Kidney (tissue), 14 donors: ENCODE data around the gene STON1. TPM values are rescaled to one million over a fixed set of nuclear protein-coding genes. Genes with fewer than 3 reads are reported as not detected.

ENCODE experiments used
- DNase-seq, 5 donors: peaks; one replicate each; pipeline ENCODE4 v3.0.0-alpha.2; 2013 to 2020
- FAIRE-seq: peaks from 2 replicates; lab custom pipeline; 2012; peaks lifted over from hg19 to GRCh38; lab: Jason Lieb, UNC
- H3K27ac ChIP-seq, 2 donors: one replicate each; pipeline ENCODE4 v1.7.0; 2013; ENCODE audit warnings: low read depth in 2 of 2, low read length in 2 of 2, inconsistent platforms in 1 of 2
- H3K27me3 ChIP-seq: one replicate; pipeline ENCODE4 v1.7.1; 2013; ENCODE audit warnings: low read length, inconsistent platforms; ENCODE audit not compliant: control insufficient read depth, insufficient read depth
- H3K36me3 ChIP-seq, 3 donors: one replicate each; pipeline versions ENCODE4 v1.7.0 to v1.7.1; 2013; ENCODE audit warnings: low read length in 3 of 3, control low read depth in 1 of 3, inconsistent platforms in 1 of 3; ENCODE audit not compliant: insufficient read depth in 3 of 3, control insufficient read depth in 2 of 3
- H3K4me1 ChIP-seq, 3 donors: one replicate each; pipeline versions ENCODE4 v1.7.0 to v1.7.1; 2013; ENCODE audit warnings: low read length in 3 of 3, inconsistent platforms in 1 of 3, low read depth in 1 of 3; ENCODE audit not compliant: control insufficient read depth in 2 of 3, insufficient read depth in 2 of 3
- H3K4me3 ChIP-seq, 3 donors: one replicate each; pipeline versions ENCODE4 v1.7.0 to v1.8.1; 2013; ENCODE audit warnings: low read length in 3 of 3, control low read depth in 1 of 3, inconsistent platforms in 1 of 3
- H3K9ac ChIP-seq, 3 donors: one replicate each; pipeline versions ENCODE4 v1.7.0 to v1.7.1; 2013; ENCODE audit warnings: low read length in 3 of 3, control low read depth in 1 of 3, inconsistent platforms in 1 of 3
- H3K9me3 ChIP-seq, 3 donors: one replicate each; pipeline versions ENCODE4 v1.7.0 to v1.7.1; 2013; ENCODE audit warnings: low read length in 3 of 3, control low read depth in 1 of 3, inconsistent platforms in 1 of 3; ENCODE audit not compliant: control insufficient read depth in 2 of 3, insufficient read depth in 1 of 3
- intact Hi-C: fragments of 100-400 bp; cut with DNase I; formaldehyde crosslinking; loops from one replicate; pipeline ENCODE4 v1.11.1; 2022
- polyA plus RNA-seq: library from polyadenylated mRNA; stranded (reverse); fragments of 350-450 nt; fragmentation: Illumina TruSeq; extraction: RNeasy Lipid Tissue Mini Kit (QIAGEN cat#74804); gene quantifications from one replicate; pipeline ENCODE4 v1.2.3, GENCODE V29; 2014; ENCODE audit warnings: low read depth, low replicate concordance; ENCODE audit not compliant: insufficient read depth
- total RNA-seq: library from RNA; stranded (reverse); fragmentation: NEBNext Ultra II Directional; extraction: Animal tissue kit (Norgen Biotek cat#: 25700); gene quantifications from one replicate; pipeline ENCODE4 v1.2.1, GENCODE V29; 2021
- TF ChIP-seq, protein P1 (sequence below): IDR thresholded peaks from 3 replicates; pipeline ENCODE4 v1.5.1; 2012; ENCODE audit warnings: mild to moderate bottlenecking, moderate library complexity, borderline replicate concordance; ENCODE audit not compliant: insufficient read depth; ENCODE audit errors: extremely low read depth
- donor health status: control.
- donor health status: control.
- donor health status: control.
- donor health status: control.
- donor health status: control.
- donor health status: DM: yes; HTN: yes; CAD: no.
- donor health status: Normal renal cell carcinoma (clear cell type).

The STON1 gene
- total and polyA plus RNA-seq, 2 donors from 2014 or later, result 5.8 to 15.7 TPM

DNA sequence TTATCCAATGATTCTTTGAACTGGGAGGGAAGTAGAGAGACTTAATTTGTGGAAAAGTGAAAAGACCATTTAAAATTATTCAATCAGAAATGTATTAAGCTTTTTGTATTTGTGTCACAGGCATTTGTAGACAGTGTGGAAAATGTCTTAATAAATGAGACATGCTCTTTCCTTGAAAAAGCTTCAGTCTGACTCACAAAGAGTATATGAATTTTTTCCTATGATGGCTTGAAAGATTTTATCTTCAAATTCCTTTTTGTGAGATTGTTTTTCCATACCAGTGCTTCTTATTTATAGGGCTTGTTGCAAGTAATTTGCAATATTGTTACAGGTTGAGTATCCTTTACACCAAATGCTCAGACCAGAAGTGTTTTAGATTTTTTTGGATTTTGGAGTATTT is 39.5 kb downstream of the STON1 start:
- H3K4me3 ChIP-seq, result no peak overlapping the region
- FAIRE-seq, result no peak
- H3K4me1 ChIP-seq, result peaks cover 7 to 14% (median 9%) of the 10 kb centered on the region in 3 donors
- no peaks in the 10 kb centered on the region for H3K9me3 ChIP-seq
- TF ChIP-seq, protein P1, sequence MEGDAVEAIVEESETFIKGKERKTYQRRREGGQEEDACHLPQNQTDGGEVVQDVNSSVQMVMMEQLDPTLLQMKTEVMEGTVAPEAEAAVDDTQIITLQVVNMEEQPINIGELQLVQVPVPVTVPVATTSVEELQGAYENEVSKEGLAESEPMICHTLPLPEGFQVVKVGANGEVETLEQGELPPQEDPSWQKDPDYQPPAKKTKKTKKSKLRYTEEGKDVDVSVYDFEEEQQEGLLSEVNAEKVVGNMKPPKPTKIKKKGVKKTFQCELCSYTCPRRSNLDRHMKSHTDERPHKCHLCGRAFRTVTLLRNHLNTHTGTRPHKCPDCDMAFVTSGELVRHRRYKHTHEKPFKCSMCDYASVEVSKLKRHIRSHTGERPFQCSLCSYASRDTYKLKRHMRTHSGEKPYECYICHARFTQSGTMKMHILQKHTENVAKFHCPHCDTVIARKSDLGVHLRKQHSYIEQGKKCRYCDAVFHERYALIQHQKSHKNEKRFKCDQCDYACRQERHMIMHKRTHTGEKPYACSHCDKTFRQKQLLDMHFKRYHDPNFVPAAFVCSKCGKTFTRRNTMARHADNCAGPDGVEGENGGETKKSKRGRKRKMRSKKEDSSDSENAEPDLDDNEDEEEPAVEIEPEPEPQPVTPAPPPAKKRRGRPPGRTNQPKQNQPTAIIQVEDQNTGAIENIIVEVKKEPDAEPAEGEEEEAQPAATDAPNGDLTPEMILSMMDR, result no peak
- H3K27me3 ChIP-seq, result no peaks in the 10 kb centered on the region
- no peaks in the 10 kb centered on the region for H3K36me3 ChIP-seq
- H3K27ac ChIP-seq, result no peak overlapping the region
- intact Hi-C loops, result no loop called here
- no peak overlapping the region for H3K9ac ChIP-seq
- DNase-seq, result no peak

DNA sequence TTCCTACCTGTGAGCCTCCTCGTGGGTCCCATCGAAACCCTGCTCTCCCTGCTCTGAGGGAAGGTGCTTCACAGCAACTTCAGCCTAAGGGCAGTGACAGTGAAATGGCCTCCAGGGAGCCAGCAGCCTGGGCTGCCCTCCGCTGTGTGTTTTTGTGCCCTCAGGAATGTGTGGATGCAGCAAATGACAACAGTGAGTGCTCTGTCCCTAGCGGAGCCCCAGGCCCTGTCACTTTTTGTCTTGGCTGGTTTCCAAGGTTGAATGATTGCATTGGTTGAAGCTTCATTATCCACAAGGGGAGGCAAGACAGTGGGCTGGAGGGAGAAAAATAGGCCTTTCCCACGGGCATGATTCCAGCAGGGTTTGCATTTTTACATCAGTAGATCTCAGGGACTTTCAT is 42.9 kb downstream of the STON1 start:
- no peak overlapping the region for H3K27ac ChIP-seq
- no peaks in the 10 kb centered on the region for H3K27me3 ChIP-seq
- no peaks in the 10 kb centered on the region for H3K36me3 ChIP-seq
- TF ChIP-seq, protein P1, result no peak
- H3K4me3 ChIP-seq, result no peak overlapping the region
- no peaks in the 10 kb centered on the region for H3K9me3 ChIP-seq
- DNase-seq, result peak in 3 of 5 donors; percentile 28 to 73 (median 37)
- H3K4me1 ChIP-seq, result peaks cover 3 to 10% (median 6%) of the 10 kb centered on the region in 3 donors
- no peak for FAIRE-seq
- intact Hi-C loops, result no loop called here
- no peak overlapping the region for H3K9ac ChIP-seq

DNA sequence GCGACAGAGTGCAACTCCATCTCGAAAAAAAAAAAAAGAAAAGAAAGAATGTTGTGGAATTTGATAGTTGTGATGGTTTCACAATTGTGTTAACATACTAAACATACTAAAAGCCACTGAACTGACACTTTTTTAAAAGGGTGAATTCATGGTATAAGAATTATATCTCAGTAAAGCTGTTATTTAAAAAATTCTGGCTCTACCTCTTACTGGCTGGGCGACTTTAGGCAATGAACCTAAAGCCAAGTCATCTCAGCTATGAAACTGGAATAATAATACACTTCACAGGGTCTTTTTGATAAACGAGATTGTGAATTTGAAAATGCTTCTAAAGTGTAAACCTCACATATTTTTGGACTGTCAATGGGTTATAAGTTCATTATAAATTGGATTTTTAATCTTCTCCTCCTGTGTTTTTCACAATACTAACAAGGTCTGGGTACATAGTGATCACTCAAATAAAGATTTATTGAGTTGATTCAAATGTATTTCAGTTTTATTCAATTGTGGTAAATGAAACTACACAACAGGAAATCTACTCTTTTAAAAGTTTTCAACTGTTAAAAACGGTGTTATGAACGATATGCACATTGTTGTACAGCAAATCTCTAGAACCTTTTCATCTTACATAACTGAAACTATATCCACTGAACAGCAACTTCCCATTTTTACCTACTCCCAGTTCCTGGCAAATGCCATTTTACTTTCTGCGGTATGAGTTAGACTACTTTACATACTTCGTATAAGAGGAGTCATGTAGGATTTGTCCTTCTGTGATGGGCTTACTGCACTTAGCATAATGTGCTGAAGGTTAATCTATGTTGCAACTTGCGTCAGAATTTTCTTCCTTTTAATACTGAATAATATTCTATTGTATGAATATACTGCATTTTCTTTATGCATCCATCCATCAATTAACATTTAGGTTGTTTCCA is 44.7 kb downstream of the STON1 start:
- H3K4me1 ChIP-seq, result peaks cover 0 to 2% (median 0%) of the 10 kb centered on the region in 3 donors
- no peak overlapping the region for H3K27ac ChIP-seq
- no peak overlapping the region for H3K4me3 ChIP-seq
- TF ChIP-seq, protein P1, result no peak
- H3K9me3 ChIP-seq, result no peaks in the 10 kb centered on the region
- no peaks in the 10 kb centered on the region for H3K36me3 ChIP-seq
- no peaks in the 10 kb centered on the region for H3K27me3 ChIP-seq
- no peak for FAIRE-seq
- intact Hi-C loops, result no loop called here
- no peak overlapping the region for H3K9ac ChIP-seq
- DNase-seq, result no peak
